Heart right ventricle (tissue), 16 donors: ENCODE measurements around the gene KCNMB4. TPM values are rescaled to one million over a fixed set of nuclear protein-coding genes. Genes with fewer than 3 reads are reported as not detected.

ENCODE experiments used
- ATAC-seq, 8 donors: fragments of 200-7000 bp; cut with Tn5 transposase; one replicate each; pipeline ENCODE4 v1.9.1; 2020; ENCODE audit warnings: mild to moderate bottlenecking in 8 of 8, moderate library complexity in 8 of 8, moderate number of reproducible peaks in 1 of 8
- DNase-seq, 2 donors: peaks; one replicate each; pipeline ENCODE4 v3.0.0-alpha.2; 2020
- H3K27ac ChIP-seq, 10 donors: fragments of 200-600 bp; sonication (generic) in 2 of 10; one replicate each; pipeline versions ENCODE4 v1.5.0 to v1.8.0; 2020 to 2022; ENCODE audit warnings: mild to moderate bottlenecking in 3 of 10
- H3K27me3 ChIP-seq, 7 donors: fragments of 200-600 bp; one replicate each; pipeline ENCODE4 v1.8.0; 2021 to 2022; ENCODE audit warnings: mild to moderate bottlenecking in 2 of 7
- H3K36me3 ChIP-seq, 9 donors: fragments of 200-600 bp; sonication (generic) in 1 of 9; one replicate each; pipeline versions ENCODE4 v1.5.0 to v1.8.0; 2020 to 2022; ENCODE audit warnings: mild to moderate bottlenecking in 2 of 9
- H3K4me1 ChIP-seq, 9 donors: fragments of 200-600 bp; sonication (generic) in 1 of 9; one replicate each; pipeline versions ENCODE4 v1.5.0 to v1.8.0; 2020 to 2022; ENCODE audit warnings: mild to moderate bottlenecking in 4 of 9
- H3K4me3 ChIP-seq, 10 donors: fragments of 200-600 bp; sonication (generic) in 2 of 10; one replicate each; pipeline versions ENCODE4 v1.5.0 to v1.8.0; 2020 to 2022; ENCODE audit warnings: mild to moderate bottlenecking in 7 of 10, moderate library complexity in 2 of 10
- H3K9me3 ChIP-seq, 11 donors: fragments of 200-600 bp in 10 of 11; sonication (generic) in 2 of 11; one replicate each; pipeline versions ENCODE4 v1.5.0 to v1.8.0; 2013 to 2022; ENCODE audit warnings: mild to moderate bottlenecking in 2 of 11, control low read depth in 1 of 11, moderate library complexity in 1 of 11
- CTCF ChIP-seq, 9 donors: fragments of 200-600 bp; sonication (generic) in 2 of 9; IDR thresholded peaks; one replicate each; pipeline versions ENCODE4 v1.5.0 to v1.8.0; 2021 to 2022; ENCODE audit warnings: antibody characterized with exemption in 9 of 9, mild to moderate bottlenecking in 5 of 9, moderate library complexity in 1 of 9
- WGBS, 2 donors: extraction: QIAGEN DNeasy Blood & Tissue Kit; methylation state at CpG; one replicate each; pipeline ENCODE4 v1.1.7; 2013; ENCODE audit warnings: inconsistent platforms in 1 of 2; 5-methylcytosine and 5-hydroxymethylcytosine counted together
- intact Hi-C, 10 donors: fragments of 100-400 bp; cut with DNase I; formaldehyde crosslinking; loops; one replicate each; pipeline versions ENCODE4 v1.11.1 to v1.14.2; 2022
- long read RNA-seq, 3 donors: library from polyadenylated mRNA; unstranded; transcript quantifications; one replicate each; pipeline ENCODE4 v2.0.0, GENCODE V29; 2020 to 2021
- polyA plus RNA-seq, 2 donors: library from polyadenylated mRNA; stranded (reverse); fragments of 200-250 nt; gene quantifications; one replicate each; pipeline ENCODE4 v1.2.3, GENCODE V29; 2013
- total RNA-seq, 10 donors: library from RNA; stranded (reverse); fragmentation: NEBNext Ultra II Directional in 3 of 10; extraction: Animal tissue kit (Norgen Biotek cat#: 25700) in 3 of 10; gene quantifications; one replicate each; pipeline versions ENCODE4 v1.2.1 to v1.2.4, GENCODE V29; 2021 to 2023
- donor health status: Arrhythmogenic right ventricular cardiomyopathy.
- donor health status: ischemic (EF 13 %, LVEDD 7.1; RV severe dilation, severe dysfunction).
- donor health status: healthy with polysubstance abuse.
- donor health status: DM: no; HTN: yes; CAD: no.
- donor health status: DM: no; HTN: no; CAD: no.
- donor health status: ischemic (EF 25% LVEDD 6.9; RV normal size, moderate dysfunction).
- donor health status: ischemic (EF 25% LVEDD 5.7; RV mildly dilated, moderate dysfunction).
- donor health status: healthy.
- donor health status: DM: yes; HTN: yes; CAD: no.
- donor health status: Ischemic cardiomyopathy.
- donor health status: ischemic (EF 35%, LVEDD 5.7; RV mildly dilated, moderate dysfunction).
- donor health status: nonischemic (EF 11% LVEDD 7.7; RV severe dilation, severe dysfunction).
- donor health status: DM: yes; HTN: yes; CAD: no.
- donor health status: PGD.
- donor health status: ischemic (EF 29% LVEDD 5.4; RV normal size, mild dysfunction).
- donor health status: nonischemic (EF 23%, LVEDD 6.1; RV moderate dilation, normal function).

The KCNMB4 gene, protein sequence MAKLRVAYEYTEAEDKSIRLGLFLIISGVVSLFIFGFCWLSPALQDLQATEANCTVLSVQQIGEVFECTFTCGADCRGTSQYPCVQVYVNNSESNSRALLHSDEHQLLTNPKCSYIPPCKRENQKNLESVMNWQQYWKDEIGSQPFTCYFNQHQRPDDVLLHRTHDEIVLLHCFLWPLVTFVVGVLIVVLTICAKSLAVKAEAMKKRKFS
- total RNA-seq (1 to 10 TPM; 1.2 to 3.8 (median 1.6) TPM), polyA plus RNA-seq (1 to 10 TPM; 2.5 to 2.6 TPM)
- long read RNA-seq, donor 1, full-length matches to known transcripts: 9 of 15 reads
- long read RNA-seq, donor 1, partial matches to known transcripts: 1 of 15 reads
- long read RNA-seq, donor 1, other reads (novel, unspliced or antisense): 5 of 15 reads
- long read RNA-seq, donor 2, full-length matches to known transcripts: 4 of 6 reads
- long read RNA-seq, donor 2, partial matches to known transcripts: 0 of 6 reads
- long read RNA-seq, donor 2, other reads (novel, unspliced or antisense): 2 of 6 reads
- long read RNA-seq, donor 3, full-length matches to known transcripts: 1 of 1 reads
- long read RNA-seq, donor 3, partial matches to known transcripts: 0 of 1 reads
- long read RNA-seq, donor 3, other reads (novel, unspliced or antisense): 0 of 1 reads

- 0 to 1% methylated on average over 72 to 88 of the region's 88 CpGs for WGBS, 2 donors
- no peaks in the 10 kb centered on the region for H3K9me3 ChIP-seq
- no peaks in the 10 kb centered on the region for H3K36me3 ChIP-seq
- H3K4me1 ChIP-seq: peaks cover 7 to 39% (median 20%) of the 10 kb centered on the region in 9 donors
- ATAC-seq: peak; percentile 83 to 96 (median 92)
- intact Hi-C loops: loop anchor here in 5 of 10 donors (5.0 to 10.0 kb wide), 5 partner anchors 121 to 359 kb away; partner anchors contain the start of gene CNOT2 (in 4 of the 5)
- H3K27ac ChIP-seq: peak within 1 kb of the TSS in 9 of 10 donors; percentile 8 to 60 (median 36)
- peaks cover 0 to 65% (median 0%) of the 10 kb centered on the region in 7 donors for H3K27me3 ChIP-seq
- TF ChIP-seq CTCF (IDR thresholded peaks at IDR 0.05): no peak
- H3K4me3 ChIP-seq: peak within 1 kb of the TSS; percentile 56 to 89 (median 68)
- peak; percentile 52 to 69 for DNase-seq
Observed at GRCh38 chr12:70365648-70366518, at the start of gene KCNMB4. Gene KCNMB4, plus strand, starts transcription at chr12:70366290. Its CDS starts 445 bp downstream, at chr12:70366735.

- intact Hi-C loops: no loop called here
- TF ChIP-seq CTCF (IDR thresholded peaks at IDR 0.05): no peak
- Histone ChIP-seq H3K36me3 (peaks cover 0 to 11% (median 0%) of the 10 kb centered on the region in 9 donors), H3K27me3 (no peaks in the 10 kb centered on the region), H3K4me3 (no peak overlapping the region), H3K9me3 (no peaks in the 10 kb centered on the region), H3K4me1 (peaks cover 0 to 49% (median 4%) of the 10 kb centered on the region in 9 donors), H3K27ac (no peak overlapping the region)
- 72 to 77% methylated on average over 3 of the region's 3 CpGs for WGBS, 2 donors
- ATAC-seq (peak in 1 of 8 donors; percentile 34), DNase-seq (no peak)
Observed at GRCh38 chr12:70317781-70318180, 48.3 kb upstream of the KCNMB4 start.

DNA sequence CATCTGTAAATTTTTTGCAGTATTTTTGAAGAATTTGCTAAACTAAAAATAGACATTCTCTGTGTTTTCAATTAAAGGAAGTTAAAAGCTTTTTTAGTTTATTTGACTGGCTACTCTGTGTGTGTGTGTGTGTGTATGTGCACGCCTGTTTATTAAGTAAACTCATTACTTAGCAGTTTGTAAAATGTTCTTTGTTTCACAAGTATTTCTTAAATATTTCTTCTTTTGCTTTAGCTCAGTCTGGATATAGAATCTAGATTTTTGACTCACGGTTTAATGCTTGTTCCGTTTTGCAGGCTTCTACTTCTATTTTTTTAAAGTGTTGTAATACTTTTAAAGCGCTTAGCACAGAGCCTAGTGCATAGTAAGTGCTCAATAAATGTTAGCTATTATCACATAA lies 46.5 kb upstream of the KCNMB4 start:
- peaks cover 0 to 28% (median 0%) of the 10 kb centered on the region in 9 donors for H3K36me3 ChIP-seq
- peak in 1 of 8 donors; percentile 35 for ATAC-seq
- no peaks in the 10 kb centered on the region for H3K27me3 ChIP-seq
- intact Hi-C loops: no loop called here
- no peaks in the 10 kb centered on the region for H3K9me3 ChIP-seq
- DNase-seq: no peak
- 76 to 91% methylated on average over 4 of the region's 4 CpGs for WGBS, 2 donors
- H3K4me3 ChIP-seq: no peak overlapping the region
- no peak overlapping the region for H3K27ac ChIP-seq
- no peak for TF ChIP-seq CTCF (IDR thresholded peaks at IDR 0.05)
- H3K4me1 ChIP-seq: peaks cover 0 to 49% (median 4%) of the 10 kb centered on the region in 9 donors

DNA sequence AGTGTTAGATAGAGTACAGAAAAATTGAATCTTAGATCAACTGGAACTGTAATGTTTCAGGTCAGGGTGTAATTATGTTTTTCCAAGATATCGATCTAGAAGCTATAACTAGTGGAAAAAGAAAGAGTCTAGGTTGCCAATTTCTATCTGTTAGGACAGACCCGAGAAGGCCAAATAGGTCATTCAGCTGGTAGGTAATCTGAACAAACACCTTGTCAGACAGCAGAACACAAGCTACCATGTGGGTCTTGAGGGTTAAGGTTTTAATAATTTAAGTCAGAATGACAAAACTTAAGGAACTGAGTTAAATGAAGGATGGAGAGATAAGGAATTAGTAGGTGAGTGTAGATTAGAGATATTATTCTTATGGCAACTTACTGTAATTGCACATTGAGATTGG lies 44.9 kb upstream of the KCNMB4 start:
- H3K4me3 ChIP-seq: no peak overlapping the region
- no peak for TF ChIP-seq CTCF (IDR thresholded peaks at IDR 0.05)
- 93 to 96% methylated on average over 2 of the region's 2 CpGs for WGBS, 2 donors
- intact Hi-C loops: no loop called here
- DNase-seq (no peak), ATAC-seq (no peak)
- peaks cover 0 to 35% (median 0%) of the 10 kb centered on the region in 9 donors for H3K36me3 ChIP-seq
- no peaks in the 10 kb centered on the region for H3K9me3 ChIP-seq
- peaks cover 0 to 39% (median 0%) of the 10 kb centered on the region in 9 donors for H3K4me1 ChIP-seq
- no peaks in the 10 kb centered on the region for H3K27me3 ChIP-seq
- H3K27ac ChIP-seq: no peak overlapping the region
